GM19468 (cell line): ENCODE measurements around the gene ERVH48-1.
"Not testable (repeated sequence)": the region's sequence is repeated elsewhere in the genome, so short reads cannot be mapped to it uniquely, and the experiment has no call there.

Experiments
- ATAC-seq: cut with Tn5 transposase; IDR thresholded peaks from one replicate; pipeline ENCODE4 v1.9.1; 2021; ENCODE audit warnings: mild to moderate bottlenecking, moderate library complexity, moderate number of reproducible peaks; ENCODE audit not compliant: unreplicated experiment; ENCODE audit errors: extremely low read depth

ERVH48-1 gene

GRCh38 chr21:42925114-42925926 lies at the start of gene ERVH48-1:
ERVH48-1 (minus strand) TSS chr21:42925630; CDS start chr21:42919006, 6,624 bp downstream.
- no peak for ATAC-seq

GRCh38 chr21:42973991-42974831 lies 48.8 kb upstream of the ERVH48-1 start, which contains the start of gene PKNOX1:
PKNOX1 (plus strand) TSS chr21:42974562; CDS start chr21:43004382, 29,820 bp downstream.
- ATAC-seq: peak; percentile 86

- ATAC-seq: no peak
Measured at GRCh38 chr21:42973309-42973990, 48.0 kb upstream of the ERVH48-1 start.

- ATAC-seq: no peak
Measured at GRCh38 chr21:42971897-42972275, 46.5 kb upstream of the ERVH48-1 start.

GRCh38 chr21:42970946-42971653 lies 45.7 kb upstream of the ERVH48-1 start:
- ATAC-seq: no peak

GRCh38 chr21:42969193-42969600 lies 43.8 kb upstream of the ERVH48-1 start:
- ATAC-seq: no peak

GRCh38 chr21:42967616-42968015 lies 42.2 kb upstream of the ERVH48-1 start:
- not testable (repeated sequence) for ATAC-seq

- no peak for ATAC-seq
Measured at GRCh38 chr21:42965211-42965560, 39.8 kb upstream of the ERVH48-1 start.

- ATAC-seq: no peak
Measured at GRCh38 chr21:42964546-42965210, 39.2 kb upstream of the ERVH48-1 start.

GRCh38 chr21:42964086-42964485 lies 38.7 kb upstream of the ERVH48-1 start:
- no peak for ATAC-seq

GRCh38 chr21:42962380-42963007 lies 37.1 kb upstream of the ERVH48-1 start:
- no peak for ATAC-seq

- ATAC-seq: no peak
Measured at GRCh38 chr21:42959728-42960127, 34.3 kb upstream of the ERVH48-1 start.

- not testable (repeated sequence) for ATAC-seq
Measured at GRCh38 chr21:42958122-42958521, 32.7 kb upstream of the ERVH48-1 start.

GRCh38 chr21:42956824-42957630 lies 31.6 kb upstream of the ERVH48-1 start:
- ATAC-seq: no peak

GRCh38 chr21:42951193-42951592 lies 25.8 kb upstream of the ERVH48-1 start:
- not testable (repeated sequence) for ATAC-seq

- ATAC-seq: not testable (repeated sequence)
Measured at GRCh38 chr21:42949094-42949755, 23.8 kb upstream of the ERVH48-1 start.

- ATAC-seq: no peak
Measured at GRCh38 chr21:42942244-42942643, 16.8 kb upstream of the ERVH48-1 start.

- no peak for ATAC-seq
Measured at GRCh38 chr21:42941696-42942085, 16.3 kb upstream of the ERVH48-1 start.
